ENCODE data around the gene MARCHF3.

DNA sequence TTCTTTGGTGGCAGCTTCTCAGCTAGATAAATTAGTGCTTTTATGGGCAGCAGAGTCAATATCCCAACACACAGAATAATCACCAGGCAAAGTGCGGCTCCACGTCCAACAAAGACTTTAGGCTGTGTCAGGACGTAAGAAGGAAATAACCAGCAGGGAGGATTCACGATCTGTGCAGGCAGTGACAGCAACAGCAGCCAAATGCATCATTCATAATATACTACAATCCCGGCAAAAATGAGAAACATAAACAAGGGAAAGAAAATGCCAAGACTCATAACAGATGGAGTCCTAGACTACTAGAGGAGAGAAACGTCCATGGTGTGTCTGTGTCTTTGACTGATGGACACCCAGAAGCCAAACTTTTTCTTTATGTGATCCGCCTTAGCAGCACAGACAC is 152.8 kb downstream of the MARCHF3 start:
- TF ChIP-seq, protein P1, sequence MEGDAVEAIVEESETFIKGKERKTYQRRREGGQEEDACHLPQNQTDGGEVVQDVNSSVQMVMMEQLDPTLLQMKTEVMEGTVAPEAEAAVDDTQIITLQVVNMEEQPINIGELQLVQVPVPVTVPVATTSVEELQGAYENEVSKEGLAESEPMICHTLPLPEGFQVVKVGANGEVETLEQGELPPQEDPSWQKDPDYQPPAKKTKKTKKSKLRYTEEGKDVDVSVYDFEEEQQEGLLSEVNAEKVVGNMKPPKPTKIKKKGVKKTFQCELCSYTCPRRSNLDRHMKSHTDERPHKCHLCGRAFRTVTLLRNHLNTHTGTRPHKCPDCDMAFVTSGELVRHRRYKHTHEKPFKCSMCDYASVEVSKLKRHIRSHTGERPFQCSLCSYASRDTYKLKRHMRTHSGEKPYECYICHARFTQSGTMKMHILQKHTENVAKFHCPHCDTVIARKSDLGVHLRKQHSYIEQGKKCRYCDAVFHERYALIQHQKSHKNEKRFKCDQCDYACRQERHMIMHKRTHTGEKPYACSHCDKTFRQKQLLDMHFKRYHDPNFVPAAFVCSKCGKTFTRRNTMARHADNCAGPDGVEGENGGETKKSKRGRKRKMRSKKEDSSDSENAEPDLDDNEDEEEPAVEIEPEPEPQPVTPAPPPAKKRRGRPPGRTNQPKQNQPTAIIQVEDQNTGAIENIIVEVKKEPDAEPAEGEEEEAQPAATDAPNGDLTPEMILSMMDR (IDR thresholded peaks at IDR 0.05): no peak
- no peak for TF ChIP-seq POLR2A (IDR thresholded peaks at IDR 0.05)
